ENCODE data around the gene PAQR7.
A peak's percentile ranks its signal among the peaks of the same experiment; 100 is the strongest.

- peak in 1 of 12 donors; percentile 14 for TF ChIP-seq CTCF (IDR thresholded peaks at IDR 0.05)
- TF ChIP-seq POLR2A (IDR thresholded peaks at IDR 0.05): no peak
These were observed 29.6 kb upstream of the PAQR7 start for GRCh38 chr1:25904943-25905679.

Measured in heart left ventricle (tissue), 13 donors.